Ishikawa (cell line): ENCODE measurements around the gene GPX4.

ENCODE experiments used
- EP300 ChIP-seq: IDR thresholded peaks from 2 replicates; pipeline ENCODE4 v1.6.1; 2012; ENCODE audit warnings: borderline replicate concordance
- RAD21 ChIP-seq: IDR thresholded peaks from 2 replicates; pipeline ENCODE4 v1.6.1; 2012; ENCODE audit warnings: low read depth
- YY1 ChIP-seq: IDR thresholded peaks from 2 replicates; pipeline ENCODE4 v1.6.1; 2012; ENCODE audit warnings: low read depth
- TF ChIP-seq, protein P1 (sequence below): IDR thresholded peaks from 2 replicates; pipeline ENCODE4 v1.6.1; 2012
- TF ChIP-seq, protein P2 (sequence below): IDR thresholded peaks from 2 replicates; pipeline ENCODE4 v1.6.1; 2012

DNA sequence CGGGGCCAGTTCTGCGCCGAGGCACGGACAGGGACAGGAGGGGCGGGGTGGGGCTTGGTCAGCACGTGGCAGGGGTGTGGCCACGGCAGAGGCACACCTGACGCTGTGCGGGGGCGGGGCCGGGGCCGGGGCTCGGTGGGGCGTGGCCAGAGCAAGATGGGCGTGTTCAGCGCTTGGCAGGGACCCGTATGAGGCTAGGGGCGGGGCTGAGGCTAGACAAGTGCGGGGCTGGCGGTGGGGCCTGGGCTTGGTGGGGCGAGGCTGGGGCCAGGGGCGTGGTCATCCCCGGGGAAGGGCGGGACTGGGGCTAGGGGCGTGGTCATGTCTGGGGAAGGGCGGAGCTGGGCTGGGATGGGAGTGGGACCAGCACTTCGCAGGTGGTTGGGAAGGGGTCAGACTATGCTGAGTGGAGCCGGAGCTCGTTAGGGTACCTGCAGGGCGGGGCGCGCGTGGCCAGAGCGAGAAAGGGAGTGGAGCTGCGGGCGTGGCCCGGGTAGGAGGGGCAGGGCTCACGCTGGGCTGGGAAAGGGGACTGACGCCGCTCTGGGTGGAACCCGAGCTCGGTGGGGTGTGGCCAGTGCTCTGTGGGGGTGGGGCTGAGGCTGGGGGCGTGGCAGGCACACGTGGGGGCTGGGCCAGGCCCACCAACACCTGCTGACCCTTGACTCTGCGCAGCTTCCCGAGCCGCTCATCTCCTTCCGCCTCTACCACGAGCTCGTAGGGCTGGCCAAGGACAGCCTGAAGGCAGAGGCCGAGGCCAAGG lies 21.4 kb upstream of the GPX4 start:
- no peak for TF ChIP-seq YY1
- TF ChIP-seq RAD21: no peak
- TF ChIP-seq, protein P1, sequence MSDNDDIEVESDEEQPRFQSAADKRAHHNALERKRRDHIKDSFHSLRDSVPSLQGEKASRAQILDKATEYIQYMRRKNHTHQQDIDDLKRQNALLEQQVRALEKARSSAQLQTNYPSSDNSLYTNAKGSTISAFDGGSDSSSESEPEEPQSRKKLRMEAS: peak; percentile 84
- no peak for TF ChIP-seq EP300
- TF ChIP-seq, protein P2, sequence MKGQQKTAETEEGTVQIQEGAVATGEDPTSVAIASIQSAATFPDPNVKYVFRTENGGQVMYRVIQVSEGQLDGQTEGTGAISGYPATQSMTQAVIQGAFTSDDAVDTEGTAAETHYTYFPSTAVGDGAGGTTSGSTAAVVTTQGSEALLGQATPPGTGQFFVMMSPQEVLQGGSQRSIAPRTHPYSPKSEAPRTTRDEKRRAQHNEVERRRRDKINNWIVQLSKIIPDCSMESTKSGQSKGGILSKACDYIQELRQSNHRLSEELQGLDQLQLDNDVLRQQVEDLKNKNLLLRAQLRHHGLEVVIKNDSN: peak; percentile 81
